Astrocyte of the spinal cord (primary cell): ENCODE data around the gene RDM1.

Experiments used
- DNase-seq: peaks from one replicate; pipeline ENCODE4 v3.0.0; 2011; ENCODE audit warnings: low read depth, low spot score
- H3K4me3 ChIP-seq: 2 replicates; pipeline ENCODE4 v1.5.1; 2011; ENCODE audit warnings: low read depth, mild to moderate bottlenecking, low read length, moderate library complexity
- in situ Hi-C: cut with HindIII; loops from 2 replicates; pipeline ENCODE4 v1.10.0; 2017; ENCODE audit warnings: low sequenced_read_pairs
- TF ChIP-seq, protein P1 (sequence below): IDR thresholded peaks from 2 replicates; pipeline ENCODE4 v1.5.1; 2012; ENCODE audit warnings: low read depth, mild to moderate bottlenecking, low read length, inconsistent platforms

Gene RDM1

GRCh38 chr17:35912942-35913341, 17.6 kb downstream of the RDM1 start:
- no peak for DNase-seq
- no peak overlapping the region for H3K4me3 ChIP-seq
- TF ChIP-seq, protein P1, sequence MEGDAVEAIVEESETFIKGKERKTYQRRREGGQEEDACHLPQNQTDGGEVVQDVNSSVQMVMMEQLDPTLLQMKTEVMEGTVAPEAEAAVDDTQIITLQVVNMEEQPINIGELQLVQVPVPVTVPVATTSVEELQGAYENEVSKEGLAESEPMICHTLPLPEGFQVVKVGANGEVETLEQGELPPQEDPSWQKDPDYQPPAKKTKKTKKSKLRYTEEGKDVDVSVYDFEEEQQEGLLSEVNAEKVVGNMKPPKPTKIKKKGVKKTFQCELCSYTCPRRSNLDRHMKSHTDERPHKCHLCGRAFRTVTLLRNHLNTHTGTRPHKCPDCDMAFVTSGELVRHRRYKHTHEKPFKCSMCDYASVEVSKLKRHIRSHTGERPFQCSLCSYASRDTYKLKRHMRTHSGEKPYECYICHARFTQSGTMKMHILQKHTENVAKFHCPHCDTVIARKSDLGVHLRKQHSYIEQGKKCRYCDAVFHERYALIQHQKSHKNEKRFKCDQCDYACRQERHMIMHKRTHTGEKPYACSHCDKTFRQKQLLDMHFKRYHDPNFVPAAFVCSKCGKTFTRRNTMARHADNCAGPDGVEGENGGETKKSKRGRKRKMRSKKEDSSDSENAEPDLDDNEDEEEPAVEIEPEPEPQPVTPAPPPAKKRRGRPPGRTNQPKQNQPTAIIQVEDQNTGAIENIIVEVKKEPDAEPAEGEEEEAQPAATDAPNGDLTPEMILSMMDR: no peak
- in situ Hi-C loops: no loop called here

DNA sequence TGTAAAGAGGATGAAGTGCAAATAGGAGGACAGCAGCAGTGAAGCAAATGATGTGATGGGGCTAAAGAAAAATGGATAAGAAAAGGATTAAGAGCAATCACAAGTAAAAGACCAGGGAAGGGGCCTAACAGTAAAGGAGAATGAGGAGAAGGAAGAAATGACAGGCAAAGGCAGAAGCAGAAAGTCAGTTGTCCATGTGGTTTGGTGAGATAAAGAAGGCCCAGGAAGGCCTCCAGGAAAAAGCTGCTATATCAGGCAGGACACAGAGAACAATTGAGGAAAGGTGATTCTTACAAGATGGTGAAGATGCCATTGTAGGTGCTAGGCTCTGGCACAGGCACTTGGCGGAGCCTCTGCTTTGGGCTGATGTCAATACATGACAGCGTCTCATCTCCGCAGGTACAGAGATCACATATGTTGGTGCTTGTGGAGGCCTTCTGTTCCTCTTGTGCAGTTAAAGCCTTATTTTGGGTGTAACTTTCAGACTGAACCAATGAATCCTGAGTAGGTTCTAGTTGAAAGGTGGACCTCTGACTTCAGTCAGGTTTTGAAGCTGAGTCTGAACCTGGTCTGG, 18.1 kb downstream of the RDM1 start:
- DNase-seq: no peak
- TF ChIP-seq, protein P1: no peak
- H3K4me3 ChIP-seq: no peak overlapping the region
- in situ Hi-C loops: no loop called here

GRCh38 chr17:35909408-35909807, 21.2 kb downstream of the RDM1 start:
- H3K4me3 ChIP-seq: no peak overlapping the region

GRCh38 chr17:35907691-35908090, 22.9 kb downstream of the RDM1 start:
- TF ChIP-seq, protein P1: no peak
- H3K4me3 ChIP-seq: no peak overlapping the region
- DNase-seq: no peak
- in situ Hi-C loops: no loop called here

More at GRCh38 chr17:35909408-35909807, 21.2 kb downstream of the RDM1 start:
- no peak for DNase-seq
- TF ChIP-seq, protein P1: no peak
- in situ Hi-C loops: no loop called here

- DNase-seq: no peak
- TF ChIP-seq, protein P1: no peak
- no peak overlapping the region for H3K4me3 ChIP-seq
- in situ Hi-C loops: no loop called here
Observed at GRCh38 chr17:35906926-35907637, 23.5 kb downstream of the RDM1 start.

GRCh38 chr17:35906191-35906925, 24.2 kb downstream of the RDM1 start:
- no peak for DNase-seq
- in situ Hi-C loops: no loop called here
- H3K4me3 ChIP-seq: no peak overlapping the region
- TF ChIP-seq, protein P1: no peak
